NCI-H1436 (cell line): ENCODE data around the gene PDXDC1.
"Not testable (repeated sequence)": the region's sequence is repeated elsewhere in the genome, so short reads cannot be mapped to it uniquely, and the experiment has no call there.

Experiments
- DNase-seq: peaks from one replicate; lab custom pipeline; 2025; lab: John Stamatoyannopoulos, UW

PDXDC1 gene

GRCh38 chr16:15071916-15072769, 97.3 kb downstream of the PDXDC1 start:
- not testable (repeated sequence) for DNase-seq

DNA sequence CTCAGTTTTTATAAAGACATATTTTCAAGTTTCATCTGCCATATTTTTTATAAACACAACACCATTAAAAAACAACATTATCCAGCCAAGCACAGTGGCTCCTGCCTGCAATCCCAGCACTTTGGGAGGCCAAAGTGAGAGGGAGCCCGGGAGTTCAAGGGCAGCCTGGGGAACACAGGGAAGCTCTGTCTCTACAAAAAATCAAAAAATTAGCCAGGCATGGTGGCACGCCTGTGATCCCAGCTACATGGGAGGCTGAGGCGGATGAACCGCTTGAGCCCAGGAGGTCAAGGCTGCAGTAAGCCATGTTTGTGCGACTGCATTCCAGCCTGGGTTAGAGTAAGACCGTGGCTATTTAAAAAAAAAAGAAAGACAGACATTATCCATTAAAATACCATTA, 98.3 kb downstream of the PDXDC1 start:
- DNase-seq, result no peak

DNA sequence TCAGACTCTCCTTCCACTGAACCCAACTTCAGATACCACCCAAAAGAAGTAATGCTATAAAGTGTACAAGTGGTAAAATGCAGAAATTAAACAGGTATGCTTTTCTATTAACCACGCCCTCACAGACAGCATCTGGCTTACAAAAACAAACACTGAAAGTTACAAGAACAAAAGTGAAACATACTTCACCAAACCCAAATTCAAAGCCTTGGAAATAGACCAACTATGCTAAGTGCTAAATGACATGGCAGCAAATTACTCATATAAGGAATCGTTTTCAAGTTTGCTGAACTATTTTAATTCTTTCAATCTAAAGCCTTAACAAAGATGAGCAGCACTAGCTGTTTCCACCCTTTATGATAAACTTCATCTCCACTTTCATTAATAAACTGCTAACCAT, 101.3 kb downstream of the PDXDC1 start:
- not testable (repeated sequence) for DNase-seq

GRCh38 chr16:15080883-15081282, 106.1 kb downstream of the PDXDC1 start:
- not testable (repeated sequence) for DNase-seq

- not testable (repeated sequence) for DNase-seq
Observed at GRCh38 chr16:15082788-15083187, 108.0 kb downstream of the PDXDC1 start.

- DNase-seq, result not testable (repeated sequence)
Observed at GRCh38 chr16:15090663-15091269, 115.9 kb downstream of the PDXDC1 start.

- DNase-seq, result not testable (repeated sequence)
Observed at GRCh38 chr16:15093571-15093954, 118.7 kb downstream of the PDXDC1 start.

DNA sequence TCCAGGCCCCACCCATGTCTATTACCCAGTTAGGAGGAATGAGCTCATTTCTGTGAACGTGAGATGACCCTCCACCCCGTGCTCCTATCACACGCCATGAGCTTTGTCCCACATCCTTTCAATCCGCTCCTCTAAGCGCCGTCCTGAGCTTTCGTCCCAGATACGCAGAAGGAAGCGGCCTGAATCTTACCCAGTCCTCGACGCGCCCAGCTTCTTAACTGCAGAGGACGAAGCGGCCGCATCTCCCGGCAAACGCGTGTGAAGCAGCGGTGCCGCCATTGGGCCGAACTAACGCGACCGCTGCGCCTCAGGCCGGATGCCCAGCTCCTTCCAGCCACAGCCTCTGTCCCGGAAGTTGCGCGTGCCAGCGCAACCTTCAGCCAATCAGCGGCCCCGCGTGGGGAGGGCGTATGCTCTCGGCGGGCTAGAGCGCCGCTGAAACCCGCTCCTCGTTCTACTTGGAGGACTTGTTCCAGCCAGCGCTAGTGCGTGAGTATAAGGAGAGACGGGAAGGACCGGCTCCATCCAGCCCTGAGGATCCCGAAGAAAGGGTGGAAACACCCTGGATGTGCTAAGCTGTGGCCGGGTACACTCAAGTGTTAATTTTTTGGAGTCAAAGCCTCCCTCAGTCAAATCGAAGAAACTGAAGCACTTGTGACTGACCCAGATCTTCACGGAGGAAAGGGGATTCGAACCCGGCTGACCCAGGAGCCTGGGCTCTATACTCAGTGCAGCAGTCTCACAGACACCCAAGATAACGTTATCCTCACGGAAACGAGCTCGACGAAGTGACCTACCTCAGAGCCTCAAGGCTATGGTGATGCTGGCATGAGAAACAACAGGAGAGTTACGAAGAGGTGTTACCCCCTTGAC, 119.4 kb downstream of the PDXDC1 start, which contains the start of gene RRN3:
Gene RRN3 (minus strand): TSS at position 318 of the 873 bp plus-strand sequence. CDS start 39 bp downstream, at position 279.
- peak; percentile 87 for DNase-seq

DNA sequence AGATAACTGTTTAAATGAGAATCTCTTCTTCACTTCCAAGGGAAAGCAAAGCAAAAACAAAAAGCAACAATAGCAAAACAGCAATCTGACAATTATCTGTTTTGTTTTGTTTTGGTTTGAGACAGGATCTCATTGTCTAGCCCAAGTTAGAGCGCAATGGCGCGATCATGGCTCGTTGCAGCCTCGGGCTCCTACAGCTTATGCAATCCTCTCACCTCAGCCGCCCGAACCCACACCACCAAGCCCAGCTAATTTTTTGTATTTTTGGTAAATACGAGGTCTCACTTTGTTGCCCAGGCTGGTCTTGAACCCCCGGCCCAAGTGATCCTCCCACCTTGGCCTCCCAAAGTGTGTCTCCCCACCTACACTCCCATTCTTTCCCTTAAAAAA, 121.8 kb downstream of the PDXDC1 start:
- not testable (repeated sequence) for DNase-seq

- not testable (repeated sequence) for DNase-seq
Observed at GRCh38 chr16:15099366-15099909, 124.6 kb downstream of the PDXDC1 start.

- not testable (repeated sequence) for DNase-seq
Observed at GRCh38 chr16:15100372-15100987, 125.7 kb downstream of the PDXDC1 start.

GRCh38 chr16:15127641-15128425, 153.0 kb downstream of the PDXDC1 start:
- not testable (repeated sequence) for DNase-seq

DNA sequence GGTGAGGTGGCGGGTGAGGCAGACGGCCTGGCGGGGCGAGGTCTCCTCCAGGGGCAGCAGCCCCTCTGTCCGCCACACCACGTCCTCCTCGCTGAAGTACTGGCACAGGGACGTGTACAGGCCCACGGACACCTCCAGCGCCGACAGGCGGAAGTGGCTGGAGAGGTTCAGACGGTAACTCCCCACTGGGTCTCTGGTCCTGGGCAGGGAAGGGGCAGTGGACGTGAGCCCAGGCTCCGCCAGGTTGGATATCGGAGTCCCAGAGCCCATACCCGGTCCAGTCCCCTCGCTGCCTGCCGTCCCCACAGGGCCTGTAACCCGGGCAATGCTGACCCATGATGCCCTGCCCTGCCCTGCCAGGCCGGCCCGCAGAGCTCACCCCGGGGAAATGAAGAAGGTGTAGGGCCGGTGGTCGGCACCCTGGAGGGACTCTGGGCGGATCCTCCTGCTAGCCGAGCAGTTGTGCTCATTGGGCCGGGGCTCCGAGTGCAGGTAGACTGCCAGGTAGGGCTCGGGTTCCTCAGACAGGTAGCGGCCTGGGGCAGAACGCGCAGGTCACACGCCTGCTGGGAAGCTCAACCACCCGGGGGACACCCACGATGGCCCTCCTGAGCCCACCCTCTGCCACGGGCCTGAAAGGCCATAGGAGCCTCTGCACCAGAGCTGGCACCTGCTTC, 155.6 kb downstream of the PDXDC1 start:
- not testable (repeated sequence) for DNase-seq

- DNase-seq, result not testable (repeated sequence)
Observed at GRCh38 chr16:15130943-15131700, 156.3 kb downstream of the PDXDC1 start.

DNA sequence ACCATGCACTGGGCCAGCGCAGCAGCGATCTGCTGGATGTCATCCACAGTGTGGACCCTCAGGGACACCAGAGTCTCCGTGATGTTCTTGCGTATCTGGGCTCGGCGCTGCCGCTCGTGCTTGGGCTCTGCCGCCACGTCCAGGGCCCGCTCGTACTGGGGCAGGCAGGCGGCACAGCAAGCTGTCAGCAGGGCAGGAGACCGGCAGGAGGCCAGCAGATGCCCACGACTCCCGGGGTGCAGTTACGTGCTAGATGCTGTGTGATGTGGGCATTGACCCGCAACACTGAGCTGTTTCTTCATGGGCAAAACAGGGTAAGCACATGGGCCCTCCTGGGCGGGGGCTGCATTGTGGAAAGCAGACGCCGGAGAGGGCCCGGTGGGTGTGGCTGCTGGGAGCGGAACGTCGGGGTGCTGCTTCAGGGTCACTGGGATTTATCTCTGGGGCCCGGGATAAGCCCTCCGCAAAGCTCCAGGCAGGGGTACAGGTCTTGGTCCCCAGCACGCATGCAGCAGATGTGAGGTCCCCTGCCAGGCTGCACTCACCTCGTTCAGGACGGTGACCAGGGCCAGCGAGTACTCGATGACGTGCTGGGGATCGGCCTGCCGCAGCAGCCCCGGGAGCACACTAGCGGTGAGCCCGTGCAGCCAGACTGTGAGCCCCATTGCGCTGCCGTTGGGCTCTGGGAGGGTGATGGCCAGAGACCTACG, 158.0 kb downstream of the PDXDC1 start:
- not testable (repeated sequence) for DNase-seq

DNA sequence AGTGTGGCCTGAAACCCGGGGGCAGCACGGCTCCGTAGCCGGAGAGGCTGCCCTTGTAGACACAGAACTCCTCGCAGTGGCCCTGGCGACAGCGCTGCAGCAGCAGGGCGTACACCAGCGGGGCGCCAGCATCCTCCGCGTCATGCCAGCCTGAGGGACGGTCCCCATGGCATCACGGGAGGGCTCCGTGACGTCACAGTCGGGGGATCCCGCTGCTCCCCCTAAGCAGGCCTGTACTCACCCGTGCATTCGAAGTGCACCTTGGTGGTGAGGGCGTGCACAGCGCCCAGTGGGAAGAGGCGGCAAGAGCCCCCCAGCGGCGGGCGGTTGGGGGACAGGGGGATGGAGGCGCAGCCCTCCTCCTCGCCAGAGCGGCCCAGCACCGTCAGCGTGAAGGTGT, 158.7 kb downstream of the PDXDC1 start:
- not testable (repeated sequence) for DNase-seq

DNA sequence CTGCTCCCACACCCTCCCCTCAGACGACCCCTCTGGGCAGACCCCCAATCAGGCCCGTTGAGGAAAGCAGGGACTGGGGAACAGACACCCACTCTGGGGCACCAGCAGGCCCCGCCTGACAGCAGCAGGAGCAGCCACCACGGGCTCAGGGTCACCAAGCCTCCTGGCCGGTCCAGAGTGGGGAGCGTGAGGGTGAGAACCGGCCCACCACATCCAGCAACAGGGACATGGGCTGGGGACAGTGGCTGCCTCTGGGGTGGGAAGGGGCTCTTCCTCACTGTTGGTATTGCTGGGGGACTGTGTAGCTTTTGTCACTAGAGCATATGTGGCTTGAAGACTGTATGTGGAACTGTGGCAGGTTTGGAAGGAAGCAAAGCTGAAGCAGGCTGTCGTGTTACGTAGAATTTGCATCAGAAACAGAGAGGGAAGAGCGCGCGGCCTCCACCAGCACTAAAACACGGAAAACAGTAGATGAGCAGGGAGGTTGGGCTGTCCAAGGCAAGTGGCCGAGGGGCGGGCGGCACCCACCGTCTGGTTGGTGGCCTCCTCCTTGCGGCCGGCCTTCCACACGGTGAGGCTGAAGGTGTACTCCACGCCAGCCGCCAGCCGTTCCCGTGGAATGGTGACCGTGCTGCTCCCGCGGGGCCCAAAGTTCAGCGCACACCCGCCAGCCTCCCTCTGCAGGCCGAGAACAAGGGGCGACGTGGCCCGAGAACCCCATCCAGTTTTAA, 160.1 kb downstream of the PDXDC1 start:
- not testable (repeated sequence) for DNase-seq
